ENCODE measurements around the gene CNKSR1. TPM values are rescaled to one million over a fixed set of nuclear protein-coding genes. Genes with fewer than 3 reads are reported as not detected.

Gene CNKSR1
- polyA plus RNA-seq, 3 donors = 1.4 TPM; not detected in 2

DNA sequence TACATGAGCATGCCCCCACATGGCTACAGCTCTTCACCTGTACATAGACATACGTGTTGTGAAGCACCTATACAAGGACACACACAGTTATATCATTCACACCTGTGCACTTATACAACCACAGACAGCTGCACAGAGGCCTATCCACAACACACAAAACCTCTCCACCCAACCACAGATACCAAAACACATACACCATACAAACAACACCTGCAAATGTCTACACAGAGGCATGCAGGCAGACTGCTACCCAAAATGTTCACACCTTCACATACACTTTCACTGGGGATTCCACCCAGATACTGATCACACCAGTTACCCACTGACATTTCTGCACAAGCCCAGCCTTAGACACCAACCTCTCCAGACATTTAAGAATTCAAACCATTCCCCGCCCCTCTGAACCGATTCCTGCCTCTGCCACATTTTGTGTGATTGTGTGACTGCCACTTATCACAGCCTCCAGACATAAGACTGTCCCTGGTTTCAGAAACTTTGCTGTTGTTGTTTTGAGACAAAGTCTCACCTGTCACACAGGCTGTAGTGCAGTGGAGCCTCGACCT is 10.5 kb upstream of the CNKSR1 start:
- peaks cover 29% of the 10 kb centered on the region for H3K4me1 Mint-ChIP-seq
- intact Hi-C loops (cut with micrococcal nuclease) = loop anchor here (5.0 kb wide), 2 partner anchors 66 to 156 kb away; partner anchors contain the start of gene CEP85 (in 1 of the 2)
- no peak overlapping the region for H3K4me3 Mint-ChIP-seq

DNA sequence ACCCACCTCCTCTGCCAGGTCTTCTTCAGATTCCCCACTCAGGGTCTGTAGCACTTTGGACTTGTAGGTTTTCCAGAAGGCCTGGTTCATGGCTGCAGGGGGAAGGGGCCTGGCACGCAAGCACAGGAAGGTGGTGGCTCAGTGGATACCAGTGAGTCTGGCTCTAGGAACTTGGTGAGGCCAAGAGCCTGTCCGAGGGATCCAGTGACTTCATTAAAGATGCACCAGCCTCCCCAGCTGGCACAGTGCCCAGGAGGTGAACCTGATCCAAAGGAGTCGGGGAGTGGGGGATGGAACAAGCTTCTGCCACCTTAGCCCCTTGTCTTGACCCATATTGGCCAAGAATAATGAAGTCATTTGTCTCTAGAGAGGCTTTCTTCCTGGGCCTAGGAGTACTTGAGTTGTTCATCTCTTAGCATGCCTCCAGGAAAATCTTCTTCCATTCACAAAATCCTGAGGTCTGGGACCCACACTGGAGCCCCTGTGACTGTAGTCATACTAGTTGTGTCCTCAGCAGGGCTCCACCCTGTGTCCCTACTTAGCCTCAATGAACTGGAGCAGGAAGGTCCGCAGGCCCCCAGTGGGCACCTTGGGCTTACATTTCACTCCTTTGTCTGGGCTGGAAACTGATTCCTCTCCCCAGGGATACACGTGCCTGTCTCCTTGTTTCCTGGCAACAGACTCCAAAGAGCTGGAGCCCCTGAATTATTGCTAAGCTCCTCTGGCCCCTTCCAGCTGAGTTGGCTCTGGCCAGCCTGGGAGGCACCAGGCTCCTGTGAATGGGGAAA is 8.7 kb upstream of the CNKSR1 start, which contains the start of gene C1orf232:
Gene C1orf232, minus strand, starts transcription at position 554 of the 788 bp plus-strand sequence. Its CDS starts 464 bp downstream, at position 90.
- H4K20me1 ChIP-seq (ENCODE audit: insufficient read depth, low read length) = no peaks in the 10 kb centered on the region
- peaks cover 23 to 31% of the 10 kb centered on the region in 2 donors for H3K4me1 ChIP-seq (ENCODE audit: control insufficient read depth in 1 of 2, insufficient read depth in 2 of 2, low read length in 2 of 2)
- Mint-ChIP-seq H3K9me3 (peaks cover 0 to 3% (median 0%) of the 10 kb centered on the region in 7 donors), H3K4me3 (peak within 1 kb of the TSS; percentile 89 to 90), H3K27ac (peak within 1 kb of the TSS; percentile 59 to 94 (median 88)), H3K4me1 (peaks cover 22% of the 10 kb centered on the region), H3K36me3 (peaks cover 0 to 3% of the 10 kb centered on the region in 2 donors), H3K27me3 (ENCODE audit: low read depth in 3 of 3) (peaks cover 13 to 23% (median 21%) of the 10 kb centered on the region in 3 donors)
- H3K79me2 ChIP-seq (ENCODE audit: insufficient read depth, low read length) = peaks cover 12% of the 10 kb centered on the region
- H3K9ac ChIP-seq (ENCODE audit: insufficient read depth, low read length, poor library complexity, severe bottlenecking) = peak within 1 kb of the TSS; percentile 81
- TF ChIP-seq, protein P1, sequence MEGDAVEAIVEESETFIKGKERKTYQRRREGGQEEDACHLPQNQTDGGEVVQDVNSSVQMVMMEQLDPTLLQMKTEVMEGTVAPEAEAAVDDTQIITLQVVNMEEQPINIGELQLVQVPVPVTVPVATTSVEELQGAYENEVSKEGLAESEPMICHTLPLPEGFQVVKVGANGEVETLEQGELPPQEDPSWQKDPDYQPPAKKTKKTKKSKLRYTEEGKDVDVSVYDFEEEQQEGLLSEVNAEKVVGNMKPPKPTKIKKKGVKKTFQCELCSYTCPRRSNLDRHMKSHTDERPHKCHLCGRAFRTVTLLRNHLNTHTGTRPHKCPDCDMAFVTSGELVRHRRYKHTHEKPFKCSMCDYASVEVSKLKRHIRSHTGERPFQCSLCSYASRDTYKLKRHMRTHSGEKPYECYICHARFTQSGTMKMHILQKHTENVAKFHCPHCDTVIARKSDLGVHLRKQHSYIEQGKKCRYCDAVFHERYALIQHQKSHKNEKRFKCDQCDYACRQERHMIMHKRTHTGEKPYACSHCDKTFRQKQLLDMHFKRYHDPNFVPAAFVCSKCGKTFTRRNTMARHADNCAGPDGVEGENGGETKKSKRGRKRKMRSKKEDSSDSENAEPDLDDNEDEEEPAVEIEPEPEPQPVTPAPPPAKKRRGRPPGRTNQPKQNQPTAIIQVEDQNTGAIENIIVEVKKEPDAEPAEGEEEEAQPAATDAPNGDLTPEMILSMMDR (IDR thresholded peaks at IDR 0.05) = no peak
- peaks cover 2 to 17% of the 10 kb centered on the region in 2 donors for H3K27me3 ChIP-seq (ENCODE audit: control insufficient read depth in 2 of 2, insufficient read depth in 2 of 2, low read length in 2 of 2)
- intact Hi-C loops (cut with micrococcal nuclease) = loop anchor here (2.0 to 5.0 kb wide), 3 partner anchors 64 to 154 kb away; partner anchors contain the start of gene CEP85 (in 1 of the 2)
- no peak for DNase-seq
- no peaks in the 10 kb centered on the region for H3K9me3 ChIP-seq (replicated peaks in 1 of 2; ENCODE audit: control insufficient read depth in 1 of 2, insufficient read depth in 1 of 2, low read length in 2 of 2)
- peak within 1 kb of the TSS; percentile 59 to 93 (median 68) for H3K4me3 ChIP-seq (replicated peaks in 1 of 3; ENCODE audit: low read depth in 2 of 3, low read length in 3 of 3)
- no peaks in the 10 kb centered on the region for H3K36me3 ChIP-seq (replicated peaks in 1 of 2; ENCODE audit: control insufficient read depth in 1 of 2, insufficient read depth in 2 of 2, low read length in 2 of 2)
- WGBS (ENCODE audit: insufficient coverage) = 94% methylated on average over 4 of the region's 5 CpGs
- peak within 1 kb of the TSS; percentile 99 for H2AFZ ChIP-seq (ENCODE audit: insufficient read depth, low read depth, low read length, poor library complexity, severe bottlenecking)
- peak within 1 kb of the TSS in 1 of 2 donors; percentile 81 for H3K27ac ChIP-seq (ENCODE audit: low read depth in 1 of 2, low read length in 2 of 2)
- peak within 1 kb of the TSS; percentile 95 for H3K4me2 ChIP-seq (replicated peaks; ENCODE audit: extremely low read depth, low read length, poor library complexity, severe bottlenecking)

More for the DNA sequence above, 10.5 kb upstream of the CNKSR1 start:
- no peak overlapping the region for H3K4me2 ChIP-seq (replicated peaks; ENCODE audit: extremely low read depth, low read length, poor library complexity, severe bottlenecking)
- TF ChIP-seq, protein P1 (IDR thresholded peaks at IDR 0.05) = no peak
- no peaks in the 10 kb centered on the region for H3K36me3 ChIP-seq (replicated peaks in 1 of 2; ENCODE audit: control insufficient read depth in 1 of 2, insufficient read depth in 2 of 2, low read length in 2 of 2)
- H3K4me3 ChIP-seq (replicated peaks in 1 of 3; ENCODE audit: low read depth in 2 of 3, low read length in 3 of 3) = no peak overlapping the region
- H3K27ac Mint-ChIP-seq = no peak overlapping the region
- no peaks in the 10 kb centered on the region for H3K9me3 ChIP-seq (replicated peaks in 1 of 2; ENCODE audit: control insufficient read depth in 1 of 2, insufficient read depth in 1 of 2, low read length in 2 of 2)
- H3K27me3 Mint-ChIP-seq (ENCODE audit: low read depth in 3 of 3) = peaks cover 26 to 38% (median 38%) of the 10 kb centered on the region in 3 donors
- 100% methylated on average over 1 of the region's 4 CpGs for WGBS (ENCODE audit: insufficient coverage)
- H3K79me2 ChIP-seq (ENCODE audit: insufficient read depth, low read length) = peaks cover 12% of the 10 kb centered on the region
- H3K9ac ChIP-seq (ENCODE audit: insufficient read depth, low read length, poor library complexity, severe bottlenecking) = no peak overlapping the region
- no peak overlapping the region for H2AFZ ChIP-seq (ENCODE audit: insufficient read depth, low read depth, low read length, poor library complexity, severe bottlenecking)
- H4K20me1 ChIP-seq (ENCODE audit: insufficient read depth, low read length) = no peaks in the 10 kb centered on the region
- no peak for DNase-seq
- peaks cover 29 to 40% of the 10 kb centered on the region in 2 donors for H3K4me1 ChIP-seq (ENCODE audit: control insufficient read depth in 1 of 2, insufficient read depth in 2 of 2, low read length in 2 of 2)
- H3K27me3 ChIP-seq (ENCODE audit: control insufficient read depth in 2 of 2, insufficient read depth in 2 of 2, low read length in 2 of 2) = peaks cover 10 to 32% of the 10 kb centered on the region in 2 donors
- H3K9me3 Mint-ChIP-seq = peaks cover 0 to 9% (median 0%) of the 10 kb centered on the region in 7 donors
- no peak overlapping the region for H3K27ac ChIP-seq (ENCODE audit: low read depth in 1 of 2, low read length in 2 of 2)
- H3K36me3 Mint-ChIP-seq = peaks cover 2 to 3% of the 10 kb centered on the region in 2 donors

All from CD14-positive monocyte (primary cell).